Head of caudate nucleus (tissue), 42 donors: ENCODE measurements around the gene MUC20.
"Not testable (repeated sequence)": the region's sequence is repeated elsewhere in the genome, so short reads cannot be mapped to it uniquely, and the experiment has no call there.

Source experiments
- DNase-seq, 42 donors: peaks; one replicate each; pipeline versions ENCODE4 v3.0.0 to v3.0.0-alpha.2; 2020 to 2021; ENCODE audit warnings: mixed read lengths in 7 of 42
- intact Hi-C: fragments of 100-400 bp; cut with DNase I; formaldehyde crosslinking; loops from one replicate; pipeline ENCODE4 v1.15.0; 2022

The MUC20 gene

GRCh38 chr3:195763076-195763830 lies 42.5 kb downstream of the MUC20 start:
- no peak for DNase-seq
- intact Hi-C loops: no loop called here

- peak in 1 of 42 donors; percentile 11 for DNase-seq
- intact Hi-C loops: no loop called here
Observed at GRCh38 chr3:195763843-195764825, 43.4 kb downstream of the MUC20 start.

GRCh38 chr3:195764961-195765706 lies 44.4 kb downstream of the MUC20 start:
- peak in 2 of 42 donors; percentile 9 to 20 for DNase-seq
- intact Hi-C loops: no loop called here

GRCh38 chr3:195766671-195767070 lies 45.9 kb downstream of the MUC20 start:
- intact Hi-C loops: no loop called here
- DNase-seq: peak in 2 of 42 donors; percentile 2 to 6

GRCh38 chr3:195767792-195768191 lies 47.0 kb downstream of the MUC20 start:
- no peak for DNase-seq

GRCh38 chr3:195768414-195768813 lies 47.6 kb downstream of the MUC20 start:
- intact Hi-C loops: no loop called here
- peak in 1 of 42 donors; percentile 9 for DNase-seq

More at GRCh38 chr3:195767792-195768191, 47.0 kb downstream of the MUC20 start:
- intact Hi-C loops: no loop called here

- DNase-seq: peak in 2 of 42 donors; percentile 16 to 37
- intact Hi-C loops: no loop called here
Observed at GRCh38 chr3:195768831-195769303, 48.1 kb downstream of the MUC20 start.

- peak in 1 of 42 donors; percentile 10 for DNase-seq
- intact Hi-C loops: no loop called here
Observed at GRCh38 chr3:195769551-195769950, 48.8 kb downstream of the MUC20 start.

GRCh38 chr3:195770081-195770840 lies 49.5 kb downstream of the MUC20 start:
- DNase-seq: peak in 3 of 42 donors; percentile 2 to 19 (median 16)
- intact Hi-C loops: no loop called here

- intact Hi-C loops: not testable (repeated sequence)
- DNase-seq: peak in 1 of 42 donors; percentile 9
Observed at GRCh38 chr3:195770841-195771645, 50.3 kb downstream of the MUC20 start.

GRCh38 chr3:195771646-195772300 lies 51.0 kb downstream of the MUC20 start:
- DNase-seq: peak in 1 of 42 donors; percentile 1
- intact Hi-C loops: no loop called here

- DNase-seq: peak in 1 of 42 donors; percentile 6
- intact Hi-C loops: no loop called here
Observed at GRCh38 chr3:195773956-195774537, 53.3 kb downstream of the MUC20 start.

GRCh38 chr3:195774917-195775316 lies 54.1 kb downstream of the MUC20 start:
- intact Hi-C loops: no loop called here
- DNase-seq: peak in 37 of 42 donors; percentile 20 to 73 (median 44)

- peak in 1 of 42 donors; percentile 1 for DNase-seq
- intact Hi-C loops: no loop called here
Observed at GRCh38 chr3:195777975-195778374, 57.2 kb downstream of the MUC20 start.

- intact Hi-C loops: not testable (repeated sequence)
- peak in 2 of 42 donors; percentile 20 to 24 for DNase-seq
Observed at GRCh38 chr3:195781236-195781635, 60.5 kb downstream of the MUC20 start.
